Keratinocyte (primary cell): ENCODE data around the gene RNF180. TPM values are rescaled to one million over a fixed set of nuclear protein-coding genes. Genes with fewer than 3 reads are reported as not detected.

Source experiments
- DNase-seq: peaks from one replicate; pipeline ENCODE4 v3.0.0-alpha.2; 2011; ENCODE audit warnings: low read depth, missing footprints, low spot score
- FAIRE-seq: peaks from 2 replicates; lab custom pipeline; 2011; peaks lifted over from hg19 to GRCh38; lab: Jason Lieb, UNC
- H2AFZ ChIP-seq: 2 replicates; pipeline ENCODE4 v1.6.0; 2012; ENCODE audit warnings: low read length, control low read depth, inconsistent platforms; ENCODE audit not compliant: control insufficient read depth
- H3K27ac ChIP-seq: 2 replicates; pipeline ENCODE4 v1.5.1; 2011; ENCODE audit warnings: low read length; ENCODE audit not compliant: control insufficient read depth, insufficient read depth
- H3K27me3 ChIP-seq: 3 replicates; pipeline ENCODE4 v1.6.0; 2011; ENCODE audit warnings: low read length; ENCODE audit not compliant: control insufficient read depth, insufficient read depth; ENCODE audit errors: extremely low read depth
- H3K36me3 ChIP-seq, 2 experiments: 2 replicates in 1 of 2; 3 replicates in 1 of 2; pipeline ENCODE4 v1.5.1; 2011; ENCODE audit warnings: low read length in 2 of 2, mild to moderate bottlenecking in 1 of 2; ENCODE audit not compliant: control insufficient read depth in 2 of 2, insufficient read depth in 2 of 2; ENCODE audit errors: extremely low read depth in 1 of 2
- H3K4me1 ChIP-seq: 3 replicates; pipeline ENCODE4 v1.5.1; 2011; ENCODE audit warnings: low read length; ENCODE audit not compliant: control insufficient read depth, insufficient read depth; ENCODE audit errors: extremely low read depth
- H3K4me2 ChIP-seq: 3 replicates; pipeline ENCODE4 v1.6.0; 2011; ENCODE audit warnings: low read depth, low read length; ENCODE audit not compliant: control insufficient read depth, insufficient read depth; ENCODE audit errors: extremely low read depth
- H3K4me3 ChIP-seq, 3 experiments: fragments of 200-600 bp in 1 of 3; sonication (generic) in 1 of 3; 2 replicates in 2 of 3; 3 replicates in 1 of 3; pipeline ENCODE4 v1.5.1; 2011 to 2016; ENCODE audit warnings: low read length in 3 of 3, mild to moderate bottlenecking in 3 of 3, control low read depth in 2 of 3, inconsistent platforms in 1 of 3, low read depth in 1 of 3, mixed read lengths in 1 of 3, mixed run types in 1 of 3, moderate library complexity in 1 of 3; ENCODE audit not compliant: control insufficient read depth in 2 of 3, insufficient read depth in 2 of 3; ENCODE audit errors: extremely low read depth in 1 of 3
- H3K79me2 ChIP-seq: 2 replicates; pipeline ENCODE4 v1.6.0; 2012; ENCODE audit warnings: low read length; ENCODE audit not compliant: control insufficient read depth, insufficient read depth
- H3K9ac ChIP-seq: 3 replicates; pipeline ENCODE4 v1.6.0; 2011; ENCODE audit warnings: low read length; ENCODE audit not compliant: control insufficient read depth, insufficient read depth; ENCODE audit errors: extremely low read depth
- H3K9me1 ChIP-seq: 3 replicates; pipeline ENCODE4 v1.6.0; 2011; ENCODE audit warnings: low read length; ENCODE audit not compliant: control insufficient read depth, insufficient read depth; ENCODE audit errors: extremely low read depth
- H3K9me3 ChIP-seq: 2 replicates; pipeline ENCODE4 v1.5.1; 2012; ENCODE audit warnings: low read depth, low read length; ENCODE audit not compliant: control insufficient read depth
- H4K20me1 ChIP-seq: 3 replicates; pipeline ENCODE4 v1.6.0; 2011; ENCODE audit warnings: low read length; ENCODE audit not compliant: control insufficient read depth, insufficient read depth; ENCODE audit errors: extremely low read depth
- CTCF ChIP-seq, 3 experiments: IDR thresholded peaks in 1 of 3; conservative IDR thresholded peaks in 1 of 3; optimal IDR thresholded peaks in 1 of 3; 2 replicates in 2 of 3; 3 replicates in 1 of 3; pipeline versions ENCODE3 to v1.5.1; 2011; ENCODE audit warnings: low read length in 3 of 3, mild to moderate bottlenecking in 3 of 3, moderate library complexity in 2 of 3, control low read depth in 1 of 3, inconsistent platforms in 1 of 3; ENCODE audit not compliant: insufficient read depth in 2 of 3; ENCODE audit errors: extremely low read depth in 1 of 3
- EZH2 ChIP-seq: IDR thresholded peaks from one replicate; pipeline ENCODE4 v1.6.1; 2012; ENCODE audit warnings: inconsistent platforms, mild to moderate bottlenecking, low read length, moderate library complexity
- dilution Hi-C: fragments of 300-500 bp; cut with MboI; formaldehyde crosslinking; loops from one replicate; pipeline ENCODE4 v1.7.0; 2020; ENCODE audit warnings: low sequenced_read_pairs; ENCODE audit not compliant: extremely low pct_ligation_motif_present
- polyA plus RNA-seq, 5 experiments: library from polyadenylated mRNA; depleted of rRNA in 3 of 5; stranded (reverse) in 3 of 5; stranded (forward) in 1 of 5; unstranded in 1 of 5; fragments of >200 nt; gene quantifications; 1 replicate in 1 of 5; 2 replicates in 3 of 5; 3 replicates in 1 of 5; pipeline versions ENCODE4 v1.2.1 to v1.2.3, GENCODE V29; 2011 to 2012; ENCODE audit warnings: missing spikeins in 2 of 5, low read depth in 1 of 5, low replicate concordance in 1 of 5

RNF180 gene
- polyA plus RNA-seq, 1 donor (not counting 4 experiments of a cell fraction or from before 2014, with no cell fraction given), result 2.4 TPM

- Histone ChIP-seq H3K79me2 (peaks cover 3% of the 10 kb centered on the region), H3K9me3 (no peaks in the 10 kb centered on the region), H3K27me3 (no peaks in the 10 kb centered on the region), H3K9ac (no peak overlapping the region), H3K4me2 (no peak overlapping the region), H3K36me3 (no peaks in the 10 kb centered on the region), H4K20me1 (no peaks in the 10 kb centered on the region), H2AFZ (no peak overlapping the region), H3K4me1 (no peaks in the 10 kb centered on the region), H3K9me1 (no peaks in the 10 kb centered on the region), H3K4me3 (no peak overlapping the region), H3K27ac (no peak overlapping the region)
- DNase-seq (no peak), FAIRE-seq (peak; percentile 20)
- dilution Hi-C loops, result no loop called here
- TF ChIP-seq EZH2, result no peak
- TF ChIP-seq CTCF (optimal IDR thresholded peaks at IDR 0.05 in 1 of 3, IDR thresholded peaks at IDR 0.05 in 1 of 3, conservative IDR thresholded peaks at IDR 0.05 in 1 of 3; ENCODE audit: extremely low read depth in 1 of 3, insufficient read depth in 2 of 3, low read length in 3 of 3), result no peak
Measured at GRCh38 chr5:64163746-64164145, 1.9 kb upstream of the RNF180 start.

GRCh38 chr5:64164166-64164565 is 1.5 kb upstream of the RNF180 start:
- TF ChIP-seq CTCF (optimal IDR thresholded peaks at IDR 0.05 in 1 of 3, IDR thresholded peaks at IDR 0.05 in 1 of 3, conservative IDR thresholded peaks at IDR 0.05 in 1 of 3; ENCODE audit: extremely low read depth in 1 of 3, insufficient read depth in 2 of 3, low read length in 3 of 3) (no peak), EZH2 (no peak)
- Histone ChIP-seq H2AFZ (no peak overlapping the region), H4K20me1 (no peaks in the 10 kb centered on the region), H3K9me3 (no peaks in the 10 kb centered on the region), H3K9ac (no peak overlapping the region), H3K4me3 (no peak overlapping the region), H3K4me2 (no peak overlapping the region), H3K27me3 (no peaks in the 10 kb centered on the region), H3K9me1 (no peaks in the 10 kb centered on the region), H3K4me1 (no peaks in the 10 kb centered on the region), H3K36me3 (no peaks in the 10 kb centered on the region), H3K79me2 (peaks cover 3% of the 10 kb centered on the region), H3K27ac (no peak overlapping the region)
- dilution Hi-C loops, result no loop called here
- FAIRE-seq (no peak), DNase-seq (no peak)
